ENCODE results near the gene LRRC3B. TPM values are rescaled to one million over a fixed set of nuclear protein-coding genes. Genes with fewer than 3 reads are reported as not detected.

LRRC3B gene
- total RNA-seq, 4 donors from 2014 or later: 0.30 TPM; not detected in 3

DNA sequence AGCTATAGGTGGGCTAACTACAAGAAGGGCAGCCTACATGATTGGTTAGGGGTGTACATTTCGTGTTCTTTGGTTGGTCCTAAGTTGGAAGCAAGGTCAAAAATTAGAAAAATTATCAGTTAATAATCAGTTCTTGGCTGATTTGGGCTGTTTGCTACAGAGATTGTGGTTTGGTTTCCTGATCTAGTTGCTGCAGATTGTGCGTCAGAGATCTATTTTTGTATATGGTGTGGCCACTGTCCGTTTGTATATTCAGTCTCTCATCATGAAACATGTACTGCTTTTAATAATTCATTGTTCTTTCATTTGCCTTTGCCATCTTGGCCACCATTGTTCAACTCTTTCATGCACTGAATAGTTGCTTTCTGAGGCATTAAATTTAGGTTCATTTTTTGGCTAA is 80.9 kb downstream of the LRRC3B start:
- H3K36me3 ChIP-seq: no peaks in the 10 kb centered on the region
- WGBS, 2 donors: 75 to 79% methylated on average over 3 of the region's 3 CpGs
- no peaks in the 10 kb centered on the region for H3K27me3 ChIP-seq
- TF ChIP-seq EP300 (IDR thresholded peaks at IDR 0.05) (no peak), POLR2A (IDR thresholded peaks at IDR 0.05) (no peak)
- TF ChIP-seq, protein P1, sequence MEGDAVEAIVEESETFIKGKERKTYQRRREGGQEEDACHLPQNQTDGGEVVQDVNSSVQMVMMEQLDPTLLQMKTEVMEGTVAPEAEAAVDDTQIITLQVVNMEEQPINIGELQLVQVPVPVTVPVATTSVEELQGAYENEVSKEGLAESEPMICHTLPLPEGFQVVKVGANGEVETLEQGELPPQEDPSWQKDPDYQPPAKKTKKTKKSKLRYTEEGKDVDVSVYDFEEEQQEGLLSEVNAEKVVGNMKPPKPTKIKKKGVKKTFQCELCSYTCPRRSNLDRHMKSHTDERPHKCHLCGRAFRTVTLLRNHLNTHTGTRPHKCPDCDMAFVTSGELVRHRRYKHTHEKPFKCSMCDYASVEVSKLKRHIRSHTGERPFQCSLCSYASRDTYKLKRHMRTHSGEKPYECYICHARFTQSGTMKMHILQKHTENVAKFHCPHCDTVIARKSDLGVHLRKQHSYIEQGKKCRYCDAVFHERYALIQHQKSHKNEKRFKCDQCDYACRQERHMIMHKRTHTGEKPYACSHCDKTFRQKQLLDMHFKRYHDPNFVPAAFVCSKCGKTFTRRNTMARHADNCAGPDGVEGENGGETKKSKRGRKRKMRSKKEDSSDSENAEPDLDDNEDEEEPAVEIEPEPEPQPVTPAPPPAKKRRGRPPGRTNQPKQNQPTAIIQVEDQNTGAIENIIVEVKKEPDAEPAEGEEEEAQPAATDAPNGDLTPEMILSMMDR (IDR thresholded peaks at IDR 0.05): no peak
- H3K27ac ChIP-seq: no peak overlapping the region
- no peaks in the 10 kb centered on the region for H3K4me1 ChIP-seq
- DNase-seq (ENCODE audit: low spot score in 2 of 2): no peak
- H3K9me3 ChIP-seq: no peaks in the 10 kb centered on the region
- H3K4me3 ChIP-seq: no peak overlapping the region

DNA sequence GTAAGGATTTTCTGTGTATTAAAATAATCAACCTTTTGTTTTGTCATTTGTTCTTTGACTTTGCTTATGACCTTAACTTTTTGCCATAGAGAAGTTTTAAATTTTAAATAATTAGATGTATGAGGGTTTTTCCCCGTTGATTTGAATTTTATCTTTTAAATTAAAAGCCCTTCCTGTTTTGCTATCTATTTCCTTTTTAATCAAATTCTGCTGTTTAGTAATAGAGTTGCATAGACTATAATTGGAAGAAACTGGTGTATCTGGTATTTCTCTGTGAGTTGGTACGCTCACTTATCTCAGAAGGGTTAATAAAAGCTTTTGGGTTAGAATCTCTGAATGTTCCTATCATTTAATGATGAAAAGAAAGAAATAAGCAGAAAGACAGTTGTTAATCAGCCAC is 82.2 kb downstream of the LRRC3B start:
- DNase-seq (ENCODE audit: low spot score in 2 of 2): no peak
- Histone ChIP-seq H3K27ac (no peak overlapping the region), H3K4me3 (no peak overlapping the region), H3K9me3 (no peaks in the 10 kb centered on the region), H3K4me1 (no peaks in the 10 kb centered on the region), H3K27me3 (no peaks in the 10 kb centered on the region), H3K36me3 (no peaks in the 10 kb centered on the region)
- WGBS, 2 donors: 90 to 93% methylated on average over 2 of the region's 2 CpGs
- TF ChIP-seq POLR2A (IDR thresholded peaks at IDR 0.05): no peak
- TF ChIP-seq, protein P1 (IDR thresholded peaks at IDR 0.05): no peak
- TF ChIP-seq EP300 (IDR thresholded peaks at IDR 0.05): no peak

DNA sequence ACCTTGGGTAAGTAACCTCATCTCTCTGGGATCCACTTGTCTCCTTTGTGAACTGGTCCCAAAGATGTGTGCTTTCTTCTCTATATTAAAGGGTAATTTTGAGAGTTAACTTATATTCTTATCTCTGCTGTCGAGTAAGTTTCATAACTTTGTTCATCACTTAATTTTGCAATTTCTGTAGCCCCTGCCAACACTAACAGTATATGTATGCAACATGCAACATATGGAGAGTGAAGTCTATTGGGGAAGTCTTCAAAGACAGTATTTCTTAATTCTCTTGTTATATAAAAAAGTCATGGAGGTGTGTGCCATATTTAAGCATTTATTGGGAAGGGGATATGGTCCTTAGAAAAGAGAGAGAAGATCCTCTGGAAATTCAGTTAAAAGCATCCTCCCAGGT is 85.9 kb downstream of the LRRC3B start:
- TF ChIP-seq, protein P1 (IDR thresholded peaks at IDR 0.05): no peak
- TF ChIP-seq EP300 (IDR thresholded peaks at IDR 0.05) (no peak), POLR2A (IDR thresholded peaks at IDR 0.05) (no peak)
- H3K27me3 ChIP-seq: no peaks in the 10 kb centered on the region
- no peaks in the 10 kb centered on the region for H3K9me3 ChIP-seq
- WGBS, 2 donors: 77 to 81% methylated on average over 1 of the region's 1 CpG
- no peak overlapping the region for H3K27ac ChIP-seq
- DNase-seq (ENCODE audit: low spot score in 2 of 2): no peak
- H3K4me3 ChIP-seq: no peak overlapping the region
- H3K4me1 ChIP-seq: no peaks in the 10 kb centered on the region
- H3K36me3 ChIP-seq: no peaks in the 10 kb centered on the region

DNA sequence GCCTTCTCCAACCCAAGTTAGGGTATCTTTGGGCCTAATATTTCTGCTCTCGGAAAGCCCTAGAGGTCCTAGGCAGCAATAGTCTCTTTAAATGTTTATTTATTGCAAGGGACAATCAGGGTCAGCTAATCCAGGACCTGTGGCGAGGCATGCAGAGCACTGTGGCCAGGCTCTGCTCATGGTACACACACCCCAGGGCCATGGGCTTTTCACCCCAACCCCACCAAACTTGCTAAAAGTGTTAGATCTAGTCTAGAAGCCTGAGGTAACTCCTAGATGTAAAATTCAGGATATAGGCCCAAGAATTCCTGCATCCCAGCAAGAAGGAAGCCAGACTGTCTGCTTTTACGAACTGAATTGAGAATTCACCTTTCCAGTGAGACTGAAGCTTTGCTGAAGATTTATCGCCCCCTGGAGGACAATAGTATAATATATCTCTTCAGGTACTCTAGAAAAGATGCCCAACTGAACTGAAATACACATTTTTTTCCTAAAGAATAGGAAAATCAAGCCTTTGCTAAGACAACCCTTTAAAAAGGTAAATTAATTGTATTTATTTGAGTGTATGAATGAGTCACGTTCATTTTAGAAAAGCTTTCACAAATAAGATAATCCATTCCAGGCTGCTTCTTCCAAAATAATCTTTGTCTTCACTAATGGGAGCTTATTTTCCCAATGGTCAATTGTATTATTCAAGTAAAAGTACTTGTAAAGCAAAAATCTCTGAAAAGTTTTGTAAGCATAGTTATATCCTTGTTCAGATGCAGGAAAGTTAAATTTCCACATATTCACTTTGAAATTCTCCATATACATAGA is 89.8 kb downstream of the LRRC3B start:
- Histone ChIP-seq H3K4me3 (no peak overlapping the region), H3K4me1 (no peaks in the 10 kb centered on the region), H3K27ac (no peak overlapping the region), H3K36me3 (no peaks in the 10 kb centered on the region), H3K27me3 (no peaks in the 10 kb centered on the region), H3K9me3 (no peaks in the 10 kb centered on the region)
- no peak for DNase-seq (ENCODE audit: low spot score in 2 of 2)
- TF ChIP-seq POLR2A (IDR thresholded peaks at IDR 0.05) (no peak), EP300 (IDR thresholded peaks at IDR 0.05) (no peak)
- TF ChIP-seq, protein P1 (IDR thresholded peaks at IDR 0.05): peak; percentile 30 to 45 (median 42)
- WGBS, 2 donors: 38 to 40% methylated on average over 5 of the region's 5 CpGs

DNA sequence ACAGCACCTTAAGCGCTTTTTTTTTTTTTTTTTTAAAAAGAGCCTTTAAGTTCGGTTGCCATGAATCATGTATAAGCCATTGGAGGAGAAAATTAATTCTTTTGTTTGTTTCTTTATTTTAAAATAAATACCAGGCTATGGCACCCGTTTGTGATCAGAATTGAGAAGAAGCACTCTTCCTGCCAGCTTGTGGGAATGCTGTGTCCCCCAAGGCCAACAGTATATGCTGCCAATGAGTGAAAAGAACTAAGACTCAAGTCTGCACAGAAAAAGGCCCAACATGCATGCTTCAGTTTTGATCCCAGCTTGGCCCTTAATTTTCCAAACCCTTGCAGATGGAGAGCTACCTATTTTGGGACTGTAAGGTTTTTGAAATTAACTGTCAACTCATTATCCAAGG is 90.5 kb downstream of the LRRC3B start:
- TF ChIP-seq POLR2A (IDR thresholded peaks at IDR 0.05) (no peak), EP300 (IDR thresholded peaks at IDR 0.05) (no peak)
- TF ChIP-seq, protein P1 (IDR thresholded peaks at IDR 0.05): no peak
- Histone ChIP-seq H3K4me1 (no peaks in the 10 kb centered on the region), H3K4me3 (no peak overlapping the region), H3K27ac (no peak overlapping the region), H3K9me3 (no peaks in the 10 kb centered on the region), H3K27me3 (no peaks in the 10 kb centered on the region), H3K36me3 (no peaks in the 10 kb centered on the region)
- WGBS, 2 donors: 72 to 76% methylated on average over 3 of the region's 3 CpGs
- DNase-seq (ENCODE audit: low spot score in 2 of 2): no peak
